NOMO-1 (cell line): ENCODE results near the gene TUBA4B.
"Not testable (repeated sequence)": the region's sequence is repeated elsewhere in the genome, so short reads cannot be mapped to it uniquely, and the experiment has no call there.

ENCODE experiments used
- DNase-seq, 2 experiments: peaks; one replicate each; lab custom pipeline; 2025; ENCODE audit not compliant: unreplicated experiment in 2 of 2; lab: John Stamatoyannopoulos, UW

Gene TUBA4B

GRCh38 chr2:219309278-219309677, 56.2 kb downstream of the TUBA4B start, which contains the start of gene PTPRN:
TSS of gene PTPRN (minus strand) at chr2:219309401. CDS start at chr2:219309332, 69 bp downstream.
- DNase-seq = no peak

DNA sequence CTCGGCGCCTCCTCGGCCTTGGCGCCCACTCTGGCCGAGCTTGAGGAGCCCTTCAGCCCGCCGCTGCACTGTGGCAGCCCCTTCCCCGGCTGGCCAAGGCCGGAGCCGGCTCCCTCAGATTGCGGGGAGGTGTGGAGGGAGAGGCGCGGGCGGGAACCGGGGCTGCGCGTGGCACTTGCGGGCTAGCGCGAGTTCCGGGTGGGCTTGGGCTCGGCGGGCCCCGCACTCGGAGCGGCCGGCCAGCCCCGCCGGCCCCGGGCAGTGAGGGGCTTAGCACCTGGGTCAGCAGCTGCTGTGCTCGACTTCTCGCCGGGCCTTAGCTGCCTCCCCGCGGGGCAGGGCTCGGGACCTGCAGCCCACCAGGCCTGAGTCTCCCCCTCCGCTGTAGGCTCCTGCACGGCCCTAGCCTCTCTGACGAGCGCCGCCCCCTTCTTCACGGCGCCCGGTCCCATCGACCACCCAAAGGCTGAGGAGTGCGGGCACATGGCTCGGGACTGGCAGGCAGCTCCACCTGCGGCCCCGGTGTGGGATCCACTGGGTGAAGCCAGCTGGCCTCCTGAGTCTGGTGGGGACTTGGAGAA, 59.7 kb downstream of the TUBA4B start:
- not testable (repeated sequence) for DNase-seq

GRCh38 chr2:219314804-219315468, 61.9 kb downstream of the TUBA4B start:
- no peak for DNase-seq
